ENCODE data around the gene HNRNPAB. TPM values are rescaled to one million over a fixed set of nuclear protein-coding genes. Genes with fewer than 3 reads are reported as not detected.

Gene HNRNPAB
- total RNA-seq, 1 experiment from 2014 or later = 408 TPM

- ChIA-PET CTCF (no interaction called here), POLR2A (ENCODE audit: low non-redundant PET) (no interaction called here)
- intact Hi-C loops (cut with micrococcal nuclease; ENCODE audit: unreplicated experiment) = no loop called here
- BruUV-seq (replicated peaks) = no TSS peak
- Histone ChIP-seq H3K27ac (ENCODE audit: low read depth, low read length, poor library complexity, severe bottlenecking) (no peak overlapping the region), H3K4me1 (ENCODE audit: insufficient read depth, low read length, poor library complexity, severe bottlenecking) (no peaks in the 10 kb centered on the region), H3K4me3 (ENCODE audit: low read depth, low read length, poor library complexity, severe bottlenecking) (no peak overlapping the region), H3K27me3 (replicated peaks; ENCODE audit: insufficient read depth, low read depth, low read length, poor library complexity) (no peaks in the 10 kb centered on the region), H3K9me3 (ENCODE audit: low read depth, low read length, poor library complexity, severe bottlenecking) (no peaks in the 10 kb centered on the region), H3K36me3 (ENCODE audit: insufficient read depth, low read length, poor library complexity, severe bottlenecking) (no peaks in the 10 kb centered on the region)
- no peak for TF ChIP-seq EZH2 (IDR thresholded peaks at IDR 0.05; ENCODE audit: borderline replicate concordance, low read depth, low read length, poor library complexity, severe bottlenecking)
- TF ChIP-seq CTCF (conservative IDR thresholded peaks at IDR 0.05; ENCODE audit: low read depth, low read length) = no peak
- DNase-seq (ENCODE audit: low spot score) = no peak
These were observed 33.9 kb upstream of the HNRNPAB start for GRCh38 chr5:178170455-178170854.

- DNase-seq (ENCODE audit: low spot score) = no peak
- POLR2A ChIA-PET (ENCODE audit: low non-redundant PET) = no interaction called here
- Histone ChIP-seq H3K9me3 (ENCODE audit: low read depth, low read length, poor library complexity, severe bottlenecking) (no peaks in the 10 kb centered on the region), H3K4me3 (ENCODE audit: low read depth, low read length, poor library complexity, severe bottlenecking) (no peak overlapping the region), H3K27ac (ENCODE audit: low read depth, low read length, poor library complexity, severe bottlenecking) (no peak overlapping the region), H3K36me3 (ENCODE audit: insufficient read depth, low read length, poor library complexity, severe bottlenecking) (no peaks in the 10 kb centered on the region), H3K4me1 (ENCODE audit: insufficient read depth, low read length, poor library complexity, severe bottlenecking) (no peaks in the 10 kb centered on the region), H3K27me3 (replicated peaks; ENCODE audit: insufficient read depth, low read depth, low read length, poor library complexity) (no peaks in the 10 kb centered on the region)
- no TSS peak for BruUV-seq (replicated peaks)
- CTCF ChIA-PET = no interaction called here
- intact Hi-C loops (cut with micrococcal nuclease; ENCODE audit: unreplicated experiment) = no loop called here
- TF ChIP-seq EZH2 (IDR thresholded peaks at IDR 0.05; ENCODE audit: borderline replicate concordance, low read depth, low read length, poor library complexity, severe bottlenecking) = no peak
- no peak for TF ChIP-seq CTCF (conservative IDR thresholded peaks at IDR 0.05; ENCODE audit: low read depth, low read length)
These were observed 29.9 kb upstream of the HNRNPAB start for GRCh38 chr5:178174456-178174855.

GRCh38 chr5:178176791-178177190 is 27.5 kb upstream of the HNRNPAB start:
- no peak overlapping the region for H3K4me3 ChIP-seq (ENCODE audit: low read depth, low read length, poor library complexity, severe bottlenecking)
- ChIA-PET CTCF (no interaction called here), POLR2A (ENCODE audit: low non-redundant PET) (no interaction called here)
- no peak overlapping the region for H3K27ac ChIP-seq (ENCODE audit: low read depth, low read length, poor library complexity, severe bottlenecking)
- no peaks in the 10 kb centered on the region for H3K4me1 ChIP-seq (ENCODE audit: insufficient read depth, low read length, poor library complexity, severe bottlenecking)
- no peak for DNase-seq (ENCODE audit: low spot score)
- TF ChIP-seq CTCF (conservative IDR thresholded peaks at IDR 0.05; ENCODE audit: low read depth, low read length) = no peak
- TF ChIP-seq EZH2 (IDR thresholded peaks at IDR 0.05; ENCODE audit: borderline replicate concordance, low read depth, low read length, poor library complexity, severe bottlenecking) = no peak
- intact Hi-C loops (cut with micrococcal nuclease; ENCODE audit: unreplicated experiment) = no loop called here
- no peaks in the 10 kb centered on the region for H3K27me3 ChIP-seq (replicated peaks; ENCODE audit: insufficient read depth, low read depth, low read length, poor library complexity)
- no TSS peak for BruUV-seq (replicated peaks)
- H3K9me3 ChIP-seq (ENCODE audit: low read depth, low read length, poor library complexity, severe bottlenecking) = no peaks in the 10 kb centered on the region
- H3K36me3 ChIP-seq (ENCODE audit: insufficient read depth, low read length, poor library complexity, severe bottlenecking) = no peaks in the 10 kb centered on the region

Data from A673 (cell line).